HG02852 (cell line): ENCODE results near the gene LILRA5.
"Not testable (repeated sequence)": the region's sequence is repeated elsewhere in the genome, so short reads cannot be mapped to it uniquely, and the experiment has no call there.

ENCODE experiments used
- ATAC-seq: cut with Tn5 transposase; IDR thresholded peaks from one replicate; pipeline ENCODE4 v1.9.1; 2021; ENCODE audit warnings: mild to moderate bottlenecking, moderate library complexity; ENCODE audit not compliant: unreplicated experiment

Gene LILRA5

GRCh38 chr19:54335164-54335563 lies 22.2 kb upstream of the LILRA5 start:
- ATAC-seq = no peak

GRCh38 chr19:54333586-54334298 lies 20.8 kb upstream of the LILRA5 start:
- ATAC-seq = no peak

- no peak for ATAC-seq
Measured at GRCh38 chr19:54332149-54332548, 19.2 kb upstream of the LILRA5 start.

- ATAC-seq = no peak
Measured at GRCh38 chr19:54331626-54332025, 18.7 kb upstream of the LILRA5 start.

- no peak for ATAC-seq
Measured at GRCh38 chr19:54329476-54330165, 16.7 kb upstream of the LILRA5 start.

GRCh38 chr19:54328781-54329180 lies 15.8 kb upstream of the LILRA5 start:
- ATAC-seq = not testable (repeated sequence)

- no peak for ATAC-seq
Measured at GRCh38 chr19:54325631-54326030, 12.7 kb upstream of the LILRA5 start.

GRCh38 chr19:54325194-54325621 lies 12.2 kb upstream of the LILRA5 start:
- ATAC-seq = no peak

- no peak for ATAC-seq
Measured at GRCh38 chr19:54324071-54324470, 11.1 kb upstream of the LILRA5 start.

GRCh38 chr19:54322934-54323333 lies 10.0 kb upstream of the LILRA5 start:
- not testable (repeated sequence) for ATAC-seq

GRCh38 chr19:54322295-54322694 lies 9.3 kb upstream of the LILRA5 start:
- ATAC-seq = not testable (repeated sequence)

- ATAC-seq = no peak
Measured at GRCh38 chr19:54319892-54320670, 7.1 kb upstream of the LILRA5 start.

GRCh38 chr19:54319049-54319448 lies 6.1 kb upstream of the LILRA5 start:
- ATAC-seq = no peak

GRCh38 chr19:54317965-54318240 lies 4.9 kb upstream of the LILRA5 start:
- no peak for ATAC-seq

- no peak for ATAC-seq
Measured at GRCh38 chr19:54317108-54317964, 4.4 kb upstream of the LILRA5 start.

GRCh38 chr19:54316746-54317107 lies 3.8 kb upstream of the LILRA5 start:
- no peak for ATAC-seq

- ATAC-seq = no peak
Measured at GRCh38 chr19:54315956-54316355, 3.0 kb upstream of the LILRA5 start.

GRCh38 chr19:54312011-54312410 lies 955 bp downstream of the LILRA5 start:
- ATAC-seq = no peak

- ATAC-seq = no peak
Measured at GRCh38 chr19:54311486-54311885, 1.5 kb downstream of the LILRA5 start.

- no peak for ATAC-seq
Measured at GRCh38 chr19:54310543-54310942, 2.4 kb downstream of the LILRA5 start.

GRCh38 chr19:54309811-54310210 lies 3.2 kb downstream of the LILRA5 start:
- no peak for ATAC-seq
